Tibial nerve (tissue), 3 donors: ENCODE data around the gene PHKB.

ENCODE experiments used
- CTCF ChIP-seq, 5 experiments: fragments of 200-600 bp in 3 of 5; fragments of 450-650 bp in 2 of 5; sonication (generic) in 3 of 5; IDR thresholded peaks; one replicate each; pipeline ENCODE4 v1.5.1; 2016 to 2019; ENCODE audit warnings: antibody characterized with exemption in 5 of 5, mild to moderate bottlenecking in 3 of 5, moderate library complexity in 2 of 5
- POLR2A ChIP-seq, 2 donors: fragments of 450-650 bp; IDR thresholded peaks; one replicate each; pipeline ENCODE4 v1.6.1; 2017; ENCODE audit warnings: antibody characterized with exemption in 2 of 2, mild to moderate bottlenecking in 2 of 2, moderate library complexity in 2 of 2

- TF ChIP-seq CTCF (IDR thresholded peaks at IDR 0.05) (no peak), POLR2A (IDR thresholded peaks at IDR 0.05) (no peak)
Observed at GRCh38 chr16:47476654-47477345, 15.7 kb downstream of the PHKB start.
